ENCODE data around the gene S100A3.

DNA sequence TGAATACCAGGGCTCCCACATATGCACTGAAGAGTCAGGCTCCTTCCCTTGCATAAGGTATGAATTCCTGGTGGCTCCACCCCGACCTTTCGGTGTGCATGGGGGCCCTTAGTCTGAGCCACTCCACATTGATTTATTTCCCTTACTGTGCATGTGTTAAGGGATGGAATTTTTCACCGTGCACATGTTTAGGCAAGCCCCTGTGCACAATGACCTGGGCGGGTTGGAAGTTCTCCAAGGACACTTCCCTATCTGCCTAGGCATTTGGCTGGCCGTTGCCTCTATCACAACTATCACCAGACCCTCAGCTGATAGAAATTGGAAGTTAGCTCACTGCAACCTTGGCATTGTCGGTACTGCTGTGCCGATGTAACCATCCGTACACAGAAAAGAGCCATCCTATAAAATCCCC is 22.9 kb downstream of the S100A3 start:
- TF ChIP-seq, protein P1, sequence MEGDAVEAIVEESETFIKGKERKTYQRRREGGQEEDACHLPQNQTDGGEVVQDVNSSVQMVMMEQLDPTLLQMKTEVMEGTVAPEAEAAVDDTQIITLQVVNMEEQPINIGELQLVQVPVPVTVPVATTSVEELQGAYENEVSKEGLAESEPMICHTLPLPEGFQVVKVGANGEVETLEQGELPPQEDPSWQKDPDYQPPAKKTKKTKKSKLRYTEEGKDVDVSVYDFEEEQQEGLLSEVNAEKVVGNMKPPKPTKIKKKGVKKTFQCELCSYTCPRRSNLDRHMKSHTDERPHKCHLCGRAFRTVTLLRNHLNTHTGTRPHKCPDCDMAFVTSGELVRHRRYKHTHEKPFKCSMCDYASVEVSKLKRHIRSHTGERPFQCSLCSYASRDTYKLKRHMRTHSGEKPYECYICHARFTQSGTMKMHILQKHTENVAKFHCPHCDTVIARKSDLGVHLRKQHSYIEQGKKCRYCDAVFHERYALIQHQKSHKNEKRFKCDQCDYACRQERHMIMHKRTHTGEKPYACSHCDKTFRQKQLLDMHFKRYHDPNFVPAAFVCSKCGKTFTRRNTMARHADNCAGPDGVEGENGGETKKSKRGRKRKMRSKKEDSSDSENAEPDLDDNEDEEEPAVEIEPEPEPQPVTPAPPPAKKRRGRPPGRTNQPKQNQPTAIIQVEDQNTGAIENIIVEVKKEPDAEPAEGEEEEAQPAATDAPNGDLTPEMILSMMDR (IDR thresholded peaks at IDR 0.05), result no peak
- TF ChIP-seq POLR2A (IDR thresholded peaks at IDR 0.05), result peak in 1 of 2 donors; percentile 73
